AG09319 (cell line): ENCODE data around the gene EPB41L2.

ENCODE experiments used
- DNase-seq: peaks from one replicate; pipeline ENCODE4 v3.0.0-alpha.2; 2010; ENCODE audit warnings: low read depth; ENCODE audit errors: extremely low read depth
- CTCF ChIP-seq: IDR thresholded peaks from 2 replicates; pipeline ENCODE4 v1.5.1; 2011; ENCODE audit warnings: low read depth, mild to moderate bottlenecking, inconsistent platforms, low read length, moderate library complexity

The EPB41L2 gene

GRCh38 chr6:130890521-130890971, 172.5 kb downstream of the EPB41L2 start:
- DNase-seq, result peak; percentile 32
- no peak for TF ChIP-seq CTCF

- TF ChIP-seq CTCF, result no peak
- DNase-seq, result no peak
Measured at GRCh38 chr6:130889423-130889822, 173.6 kb downstream of the EPB41L2 start.

GRCh38 chr6:130888246-130888645, 174.8 kb downstream of the EPB41L2 start:
- no peak for TF ChIP-seq CTCF
- DNase-seq, result no peak

- no peak for DNase-seq
- TF ChIP-seq CTCF, result no peak
Measured at GRCh38 chr6:130886966-130887365, 176.1 kb downstream of the EPB41L2 start.

GRCh38 chr6:130885392-130886192, 177.5 kb downstream of the EPB41L2 start:
- peak; percentile 81 for TF ChIP-seq CTCF
- peak; percentile 61 for DNase-seq

- no peak for DNase-seq
- TF ChIP-seq CTCF, result no peak
Measured at GRCh38 chr6:130882370-130882769, 180.7 kb downstream of the EPB41L2 start.

GRCh38 chr6:130879826-130880225, 183.2 kb downstream of the EPB41L2 start:
- no peak for TF ChIP-seq CTCF
- DNase-seq, result no peak
